ENCODE measurements around the gene PSD4. TPM values are rescaled to one million over a fixed set of nuclear protein-coding genes. Genes with fewer than 3 reads are reported as not detected.
A peak's percentile ranks its signal among the peaks of the same experiment; 100 is the strongest.

PSD4 gene
- total RNA-seq, 1 donor from 2014 or later = 1.9 TPM

- Mint-ChIP-seq H3K4me3 (ENCODE audit: unreplicated experiment) (peak overlapping the region; percentile 85), H3K27ac (ENCODE audit: unreplicated experiment) (peak overlapping the region; percentile 24), H3K36me3 (ENCODE audit: low read depth, unreplicated experiment) (no peaks in the 10 kb centered on the region), H3K27me3 (ENCODE audit: unreplicated experiment) (peaks cover 8% of the 10 kb centered on the region), H3K9me3 (ENCODE audit: unreplicated experiment) (no peaks in the 10 kb centered on the region), H3K4me1 (ENCODE audit: unreplicated experiment) (peaks cover 9% of the 10 kb centered on the region)
- TF ChIP-seq CTCF (IDR thresholded peaks at IDR 0.05; ENCODE audit: unreplicated experiment) = no peak
- no peak for DNase-seq (ENCODE audit: low spot score)
Observed at GRCh38 chr2:113156278-113157117, 17.3 kb upstream of the PSD4 start.

GRCh38 chr2:113157118-113157896 lies 16.5 kb upstream of the PSD4 start:
- peak; percentile 44 for DNase-seq (ENCODE audit: low spot score)
- H3K9me3 Mint-ChIP-seq (ENCODE audit: unreplicated experiment) = no peaks in the 10 kb centered on the region
- H3K36me3 Mint-ChIP-seq (ENCODE audit: low read depth, unreplicated experiment) = no peaks in the 10 kb centered on the region
- no peak overlapping the region for H3K27ac Mint-ChIP-seq (ENCODE audit: unreplicated experiment)
- H3K27me3 Mint-ChIP-seq (ENCODE audit: unreplicated experiment) = peaks cover 4% of the 10 kb centered on the region
- peak overlapping the region; percentile 85 for H3K4me3 Mint-ChIP-seq (ENCODE audit: unreplicated experiment)
- no peak for TF ChIP-seq CTCF (IDR thresholded peaks at IDR 0.05; ENCODE audit: unreplicated experiment)
- H3K4me1 Mint-ChIP-seq (ENCODE audit: unreplicated experiment) = peaks cover 9% of the 10 kb centered on the region

GRCh38 chr2:113157897-113158753 lies 15.6 kb upstream of the PSD4 start:
- peak overlapping the region; percentile 85 for H3K4me3 Mint-ChIP-seq (ENCODE audit: unreplicated experiment)
- no peak for DNase-seq (ENCODE audit: low spot score)
- no peaks in the 10 kb centered on the region for H3K36me3 Mint-ChIP-seq (ENCODE audit: low read depth, unreplicated experiment)
- TF ChIP-seq CTCF (IDR thresholded peaks at IDR 0.05; ENCODE audit: unreplicated experiment) = no peak
- H3K4me1 Mint-ChIP-seq (ENCODE audit: unreplicated experiment) = peaks cover 9% of the 10 kb centered on the region
- no peaks in the 10 kb centered on the region for H3K9me3 Mint-ChIP-seq (ENCODE audit: unreplicated experiment)
- peaks cover 4% of the 10 kb centered on the region for H3K27me3 Mint-ChIP-seq (ENCODE audit: unreplicated experiment)
- H3K27ac Mint-ChIP-seq (ENCODE audit: unreplicated experiment) = no peak overlapping the region

- Mint-ChIP-seq H3K4me3 (ENCODE audit: unreplicated experiment) (no peak overlapping the region), H3K4me1 (ENCODE audit: unreplicated experiment) (peaks cover 9% of the 10 kb centered on the region), H3K27me3 (ENCODE audit: unreplicated experiment) (peaks cover 4% of the 10 kb centered on the region), H3K9me3 (ENCODE audit: unreplicated experiment) (no peaks in the 10 kb centered on the region), H3K36me3 (ENCODE audit: low read depth, unreplicated experiment) (no peaks in the 10 kb centered on the region), H3K27ac (ENCODE audit: unreplicated experiment) (peak overlapping the region; percentile 42)
- no peak for TF ChIP-seq CTCF (IDR thresholded peaks at IDR 0.05; ENCODE audit: unreplicated experiment)
- DNase-seq (ENCODE audit: low spot score) = no peak
Observed at GRCh38 chr2:113158884-113159553, 14.8 kb upstream of the PSD4 start.

Data from endothelial cell (in vitro differentiated cells).